Vein endothelial cell (primary cell): ENCODE results near the gene SPANXA1. TPM values are rescaled to one million over a fixed set of nuclear protein-coding genes. Genes with fewer than 3 reads are reported as not detected.

Source experiments
- total RNA-seq: library from RNA; depleted of rRNA; stranded (reverse); fragments of >200 nt; gene quantifications from 2 replicates; pipeline ENCODE4 v1.2.3, GENCODE V29; 2012

The SPANXA1 gene, protein sequence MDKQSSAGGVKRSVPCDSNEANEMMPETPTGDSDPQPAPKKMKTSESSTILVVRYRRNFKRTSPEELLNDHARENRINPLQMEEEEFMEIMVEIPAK
- total RNA-seq: not detected in 2 replicates

DNA sequence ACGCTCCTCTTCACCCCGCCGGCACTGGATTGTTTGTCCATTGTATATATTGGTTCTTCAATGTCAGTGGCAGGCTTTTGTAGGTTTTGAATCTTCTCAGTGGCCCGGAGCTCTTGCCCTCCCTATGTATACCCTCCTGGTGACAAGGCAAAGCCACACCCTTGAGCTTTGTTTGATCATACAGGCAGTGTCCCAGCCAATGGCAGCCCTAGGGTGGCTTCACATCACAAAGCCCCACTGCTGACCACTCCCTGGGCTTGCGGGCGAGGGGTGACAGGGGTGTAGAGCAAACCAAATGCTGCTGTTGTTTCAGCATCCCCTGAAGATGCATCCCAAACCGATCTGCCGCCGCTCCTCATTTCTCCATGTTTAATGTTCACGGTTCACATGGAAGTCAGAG is at the start of gene SPANXA1:
TSS of gene SPANXA1 (minus strand) at position 101 of the 400 bp plus-strand sequence. CDS start at position 41, 60 bp downstream.

DNA sequence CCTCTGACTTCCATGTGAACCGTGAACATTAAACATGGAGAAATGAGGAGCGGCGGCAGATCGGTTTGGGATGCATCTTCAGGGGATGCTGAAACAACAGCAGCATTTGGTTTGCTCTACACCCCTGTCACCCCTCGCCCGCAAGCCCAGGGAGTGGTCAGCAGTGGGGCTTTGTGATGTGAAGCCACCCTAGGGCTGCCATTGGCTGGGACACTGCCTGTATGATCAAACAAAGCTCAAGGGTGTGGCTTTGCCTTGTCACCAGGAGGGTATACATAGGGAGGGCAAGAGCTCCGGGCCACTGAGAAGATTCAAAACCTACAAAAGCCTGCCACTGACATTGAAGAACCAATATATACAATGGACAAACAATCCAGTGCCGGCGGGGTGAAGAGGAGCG is 4.9 kb upstream of the SPANXA1 start, which contains the start of gene SPANXA2:
TSS of gene SPANXA2 (plus strand) at position 301 of the 400 bp plus-strand sequence. CDS start at position 361, 60 bp downstream.

Other genes with a start within 250 kb of the SPANXA1 start
- not detected in 2 replicates for gene SPANXA2, start 5.0 kb upstream of the SPANXA1 start, total RNA-seq
- gene SPANXD, start 114.0 kb upstream of the SPANXA1 start, total RNA-seq: not detected in 2 replicates